ENCODE measurements around the gene OR4N2.

GRCh38 chr14:19878029-19878642, 74.6 kb downstream of the OR4N2 start:
- peak; percentile 50 for TF ChIP-seq CTCF (IDR thresholded peaks at IDR 0.05; ENCODE audit: low read length)
- no peak for TF ChIP-seq EZH2phosphoT487 (IDR thresholded peaks at IDR 0.05; ENCODE audit: low read length)

Data from MM.1S (cell line).